ENCODE data around the gene TRIM9. TPM values are rescaled to one million over a fixed set of nuclear protein-coding genes. Genes with fewer than 3 reads are reported as not detected.

TRIM9 gene
- total RNA-seq, 6 experiments from 2014 or later = 0.07 to 1.9 (median 0.32) TPM

GRCh38 chr14:51053157-51053556, 41.7 kb downstream of the TRIM9 start:
- intact Hi-C loops (cut with DNase I) = no loop called here
- no peak for DNase-seq
- H3K4me3 ChIP-seq = no peak overlapping the region
- no peak for TF ChIP-seq POLR2A (IDR thresholded peaks at IDR 0.05)
- no peak for TF ChIP-seq CTCF (IDR thresholded peaks at IDR 0.05)
- H3K27me3 ChIP-seq = no peaks in the 10 kb centered on the region
- H3K9me3 ChIP-seq = no peaks in the 10 kb centered on the region
- WGBS (ENCODE audit: insufficient coverage, low coverage, low lambda C conversion rate, missing lambda C conversion rate) = 88% methylated on average over 2 of the region's 2 CpGs
- no peaks in the 10 kb centered on the region for H3K4me1 ChIP-seq
- no peak for ATAC-seq
- no peaks in the 10 kb centered on the region for H3K36me3 ChIP-seq
- H3K27ac ChIP-seq = no peak overlapping the region

- ATAC-seq = no peak
- Histone ChIP-seq H3K27me3 (no peaks in the 10 kb centered on the region), H3K9me3 (no peaks in the 10 kb centered on the region), H3K4me1 (no peaks in the 10 kb centered on the region), H3K27ac (no peak overlapping the region), H3K36me3 (no peaks in the 10 kb centered on the region), H3K4me3 (no peak overlapping the region)
- no peak for TF ChIP-seq POLR2A (IDR thresholded peaks at IDR 0.05)
- no peak for TF ChIP-seq CTCF (IDR thresholded peaks at IDR 0.05)
- intact Hi-C loops (cut with DNase I) = no loop called here
- WGBS (ENCODE audit: insufficient coverage, low coverage, low lambda C conversion rate, missing lambda C conversion rate) = 46% methylated on average over 3 of the region's 3 CpGs
- no peak for DNase-seq
Observed at GRCh38 chr14:51044961-51045360, 49.9 kb downstream of the TRIM9 start.

GRCh38 chr14:51041883-51042282, 53.0 kb downstream of the TRIM9 start:
- Histone ChIP-seq H3K27me3 (no peaks in the 10 kb centered on the region), H3K4me1 (no peaks in the 10 kb centered on the region), H3K9me3 (no peaks in the 10 kb centered on the region), H3K36me3 (no peaks in the 10 kb centered on the region), H3K27ac (no peak overlapping the region), H3K4me3 (no peak overlapping the region)
- WGBS (ENCODE audit: insufficient coverage, low coverage, low lambda C conversion rate, missing lambda C conversion rate) = 74% methylated on average over 5 of the region's 5 CpGs
- no peak for TF ChIP-seq POLR2A (IDR thresholded peaks at IDR 0.05)
- no peak for TF ChIP-seq CTCF (IDR thresholded peaks at IDR 0.05)
- intact Hi-C loops (cut with DNase I) = no loop called here
- DNase-seq (no peak), ATAC-seq (no peak)

- no peak for ATAC-seq
Observed at GRCh38 chr14:51041108-51041531, 53.8 kb downstream of the TRIM9 start.

More at GRCh38 chr14:51041108-51041531, 53.8 kb downstream of the TRIM9 start:
- DNase-seq = no peak
- H3K9me3 ChIP-seq = no peaks in the 10 kb centered on the region
- H3K36me3 ChIP-seq = no peaks in the 10 kb centered on the region
- no peak overlapping the region for H3K27ac ChIP-seq
- WGBS (ENCODE audit: insufficient coverage, low coverage, low lambda C conversion rate, missing lambda C conversion rate) = 35% methylated on average over 2 of the region's 5 CpGs
- H3K4me1 ChIP-seq = no peaks in the 10 kb centered on the region
- no peak for TF ChIP-seq POLR2A (IDR thresholded peaks at IDR 0.05)
- TF ChIP-seq CTCF (IDR thresholded peaks at IDR 0.05) = no peak
- intact Hi-C loops (cut with DNase I) = no loop called here
- H3K27me3 ChIP-seq = no peaks in the 10 kb centered on the region
- no peak overlapping the region for H3K4me3 ChIP-seq

All from right lobe of liver (tissue), 6 donors.